Sigmoid colon (tissue), 4 donors: ENCODE measurements around the gene OR5A1.

Experiments
- POLR2AphosphoS5 ChIP-seq, 4 donors: sonication (generic); formaldehyde crosslinking; IDR thresholded peaks; one replicate each; pipeline ENCODE4 v1.6.1; 2017; ENCODE audit warnings: antibody characterized with exemption in 4 of 4
- TF ChIP-seq, protein P1 (sequence below), 4 experiments: fragments of 450-650 bp in 3 of 4; fragments of 200-600 bp in 1 of 4; IDR thresholded peaks; one replicate each; pipeline ENCODE4 v1.5.1; 2016 to 2019; ENCODE audit warnings: antibody characterized with exemption in 4 of 4, mild to moderate bottlenecking in 3 of 4, moderate library complexity in 2 of 4

DNA sequence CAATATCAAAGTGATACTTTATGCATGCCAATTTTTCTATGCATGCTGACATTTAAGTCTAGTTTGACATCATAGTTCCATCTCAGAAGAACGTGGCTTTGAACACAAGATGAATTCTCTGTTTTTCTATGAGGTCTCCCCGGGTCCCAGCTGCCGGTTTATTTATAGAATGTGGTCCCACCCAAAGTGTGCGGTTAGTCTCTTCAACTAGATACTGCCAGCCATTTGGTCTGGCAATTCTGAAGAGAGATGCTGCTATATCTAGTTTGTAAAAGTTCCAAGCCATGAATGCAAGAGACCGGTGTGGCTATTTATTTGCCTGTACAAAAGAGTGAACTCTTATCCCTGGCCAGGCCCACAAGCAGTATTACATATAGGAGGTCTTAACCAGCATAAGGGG, 19.2 kb upstream of the OR5A1 start:
- TF ChIP-seq, protein P1, sequence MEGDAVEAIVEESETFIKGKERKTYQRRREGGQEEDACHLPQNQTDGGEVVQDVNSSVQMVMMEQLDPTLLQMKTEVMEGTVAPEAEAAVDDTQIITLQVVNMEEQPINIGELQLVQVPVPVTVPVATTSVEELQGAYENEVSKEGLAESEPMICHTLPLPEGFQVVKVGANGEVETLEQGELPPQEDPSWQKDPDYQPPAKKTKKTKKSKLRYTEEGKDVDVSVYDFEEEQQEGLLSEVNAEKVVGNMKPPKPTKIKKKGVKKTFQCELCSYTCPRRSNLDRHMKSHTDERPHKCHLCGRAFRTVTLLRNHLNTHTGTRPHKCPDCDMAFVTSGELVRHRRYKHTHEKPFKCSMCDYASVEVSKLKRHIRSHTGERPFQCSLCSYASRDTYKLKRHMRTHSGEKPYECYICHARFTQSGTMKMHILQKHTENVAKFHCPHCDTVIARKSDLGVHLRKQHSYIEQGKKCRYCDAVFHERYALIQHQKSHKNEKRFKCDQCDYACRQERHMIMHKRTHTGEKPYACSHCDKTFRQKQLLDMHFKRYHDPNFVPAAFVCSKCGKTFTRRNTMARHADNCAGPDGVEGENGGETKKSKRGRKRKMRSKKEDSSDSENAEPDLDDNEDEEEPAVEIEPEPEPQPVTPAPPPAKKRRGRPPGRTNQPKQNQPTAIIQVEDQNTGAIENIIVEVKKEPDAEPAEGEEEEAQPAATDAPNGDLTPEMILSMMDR (IDR thresholded peaks at IDR 0.05): no peak
- TF ChIP-seq POLR2AphosphoS5 (IDR thresholded peaks at IDR 0.05): no peak
